GM18519 (cell line): Measurements from ENCODE around the gene LIMS3.
"Not testable (repeated sequence)": the region's sequence is repeated elsewhere in the genome, so short reads cannot be mapped to it uniquely, and the experiment has no call there.

Experiments
- ATAC-seq: cut with Tn5 transposase; IDR thresholded peaks from one replicate; pipeline ENCODE4 v1.9.1; 2021; ENCODE audit warnings: mild to moderate bottlenecking, moderate library complexity; ENCODE audit not compliant: unreplicated experiment, low FRiP score

LIMS3 gene

DNA sequence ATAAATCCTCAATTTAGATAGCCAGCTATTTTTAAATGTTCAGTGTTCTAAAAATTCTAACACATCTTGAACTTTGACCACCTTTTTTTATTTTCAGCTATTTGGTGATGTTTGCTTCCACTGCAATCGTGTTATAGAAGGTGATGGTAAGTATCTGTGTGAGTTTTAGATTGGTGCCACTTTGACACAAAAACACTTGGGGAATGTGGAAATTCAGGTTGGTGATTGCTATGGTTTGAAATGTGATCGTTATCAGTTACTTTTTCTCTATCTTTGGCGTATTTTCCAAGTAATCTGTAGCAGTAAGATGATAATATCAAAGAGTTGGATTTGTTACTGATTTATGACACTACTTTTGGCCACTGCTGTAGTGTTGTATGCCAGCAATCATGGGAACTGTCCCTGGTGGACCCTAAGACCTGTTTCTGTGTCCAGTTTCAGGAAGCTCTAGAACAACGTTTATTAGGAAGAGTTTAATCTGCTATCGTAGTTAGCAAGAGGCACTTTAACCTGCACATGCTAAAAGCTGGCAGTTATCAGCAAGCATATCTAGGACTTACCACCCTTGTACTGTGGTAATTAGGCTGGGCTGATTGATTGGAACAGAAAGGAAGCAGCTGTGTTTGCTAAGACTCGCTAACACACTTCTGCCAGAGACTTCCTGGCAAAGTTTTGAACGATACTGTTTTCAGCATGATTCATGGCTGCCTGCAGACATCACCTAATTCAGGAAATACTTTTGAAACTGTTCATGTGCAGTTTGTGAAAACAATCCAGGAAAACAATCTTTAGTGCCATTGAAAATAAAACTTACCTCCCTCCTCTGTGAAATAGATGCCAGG lies 23.3 kb downstream of the LIMS3 start:
- not testable (repeated sequence) for ATAC-seq

DNA sequence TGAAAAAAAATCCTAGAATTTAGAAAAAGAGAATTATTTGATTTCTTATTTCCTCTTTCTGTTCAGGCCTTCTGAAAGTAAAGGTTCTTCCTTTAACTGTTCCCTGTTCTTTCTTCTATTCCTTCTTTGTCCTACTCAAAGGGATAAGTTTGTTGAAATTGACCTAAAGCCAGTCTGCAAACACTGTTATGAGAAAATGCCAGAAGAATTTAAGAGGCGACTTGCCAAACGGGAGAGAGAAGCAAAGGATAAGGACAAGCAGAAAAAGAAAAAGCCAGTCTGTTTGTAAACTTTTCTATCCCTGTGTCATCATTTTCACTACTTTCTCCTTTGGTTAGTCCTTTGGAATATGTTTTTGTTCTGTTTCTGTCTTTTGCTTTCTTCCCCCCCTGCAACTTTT lies 26.0 kb downstream of the LIMS3 start:
- ATAC-seq, result not testable (repeated sequence)

DNA sequence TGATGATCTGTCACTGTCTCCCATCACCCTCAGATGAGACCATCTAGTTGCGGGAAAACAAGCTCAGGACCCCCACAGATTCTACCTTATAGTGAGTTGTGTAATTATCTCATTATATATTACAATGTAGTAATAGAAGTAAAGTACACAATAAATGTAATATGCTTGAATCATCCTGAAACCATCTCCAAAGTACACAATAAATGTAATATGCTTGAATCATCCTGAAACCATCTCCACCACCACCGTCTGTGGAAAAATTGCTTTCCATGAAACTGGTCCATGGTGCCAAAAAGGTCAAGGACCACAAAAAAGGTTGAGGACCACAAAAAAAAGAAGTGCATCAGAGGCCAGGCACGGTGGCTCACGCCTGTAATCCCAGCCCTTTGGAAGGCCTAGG lies 29.3 kb downstream of the LIMS3 start:
- ATAC-seq, result not testable (repeated sequence)

DNA sequence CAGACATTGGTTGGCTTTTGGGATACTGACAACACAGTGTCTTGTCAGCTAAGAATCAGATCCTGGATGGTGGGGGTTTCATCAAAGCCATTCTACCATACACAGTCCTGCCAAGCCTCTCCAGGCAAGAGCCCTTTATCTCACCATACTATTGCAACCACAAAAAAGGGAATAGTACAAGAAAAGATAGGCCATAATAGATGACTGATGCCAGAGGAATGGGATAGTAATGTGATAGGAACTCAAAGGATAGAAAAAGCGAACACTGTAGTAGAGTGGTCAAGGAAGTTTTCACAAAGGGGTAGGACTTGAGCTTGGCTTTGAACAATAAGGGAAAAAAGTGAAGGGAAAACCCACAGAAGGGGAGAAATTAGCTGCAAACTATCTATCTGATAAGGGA lies 30.7 kb downstream of the LIMS3 start:
- ATAC-seq, result not testable (repeated sequence)

DNA sequence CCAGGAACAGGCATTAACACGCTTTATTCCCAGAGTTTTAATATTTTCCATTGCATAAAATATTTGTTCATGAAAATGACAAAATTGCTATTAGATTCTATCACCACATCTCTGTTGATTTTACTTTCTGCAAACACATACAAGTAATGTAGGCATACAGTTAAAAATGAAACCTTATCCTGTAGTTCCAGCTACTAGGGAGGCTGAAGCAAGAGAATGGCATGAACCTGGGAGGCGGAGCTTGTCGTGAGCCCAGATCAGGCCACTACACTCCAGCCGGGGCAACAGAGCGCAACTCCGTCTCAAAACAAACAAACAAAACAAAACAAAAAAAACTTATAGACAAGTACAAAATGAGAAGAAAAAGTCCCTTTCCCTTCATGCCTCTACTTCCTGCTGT lies 38.0 kb downstream of the LIMS3 start:
- ATAC-seq, result not testable (repeated sequence)

DNA sequence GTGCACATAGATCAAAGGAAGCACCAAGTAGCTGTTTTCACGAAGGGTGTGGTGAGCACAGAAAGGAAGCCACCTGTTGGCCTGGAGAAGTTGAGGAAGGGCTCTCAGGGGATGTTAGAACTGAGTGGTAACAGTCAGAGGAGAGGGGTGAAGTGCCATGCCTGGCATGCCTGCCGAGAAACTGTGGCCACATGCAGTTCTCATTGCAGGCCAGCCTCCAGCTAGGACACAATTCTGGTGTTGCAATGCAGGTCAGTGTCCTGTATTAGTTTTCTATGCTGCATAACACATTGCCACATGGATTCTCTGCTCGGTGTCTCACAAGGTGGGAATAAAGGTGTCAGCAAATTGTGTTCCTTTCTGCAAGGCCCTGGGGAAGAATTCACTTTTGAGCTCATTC lies 46.9 kb downstream of the LIMS3 start:
- not testable (repeated sequence) for ATAC-seq

DNA sequence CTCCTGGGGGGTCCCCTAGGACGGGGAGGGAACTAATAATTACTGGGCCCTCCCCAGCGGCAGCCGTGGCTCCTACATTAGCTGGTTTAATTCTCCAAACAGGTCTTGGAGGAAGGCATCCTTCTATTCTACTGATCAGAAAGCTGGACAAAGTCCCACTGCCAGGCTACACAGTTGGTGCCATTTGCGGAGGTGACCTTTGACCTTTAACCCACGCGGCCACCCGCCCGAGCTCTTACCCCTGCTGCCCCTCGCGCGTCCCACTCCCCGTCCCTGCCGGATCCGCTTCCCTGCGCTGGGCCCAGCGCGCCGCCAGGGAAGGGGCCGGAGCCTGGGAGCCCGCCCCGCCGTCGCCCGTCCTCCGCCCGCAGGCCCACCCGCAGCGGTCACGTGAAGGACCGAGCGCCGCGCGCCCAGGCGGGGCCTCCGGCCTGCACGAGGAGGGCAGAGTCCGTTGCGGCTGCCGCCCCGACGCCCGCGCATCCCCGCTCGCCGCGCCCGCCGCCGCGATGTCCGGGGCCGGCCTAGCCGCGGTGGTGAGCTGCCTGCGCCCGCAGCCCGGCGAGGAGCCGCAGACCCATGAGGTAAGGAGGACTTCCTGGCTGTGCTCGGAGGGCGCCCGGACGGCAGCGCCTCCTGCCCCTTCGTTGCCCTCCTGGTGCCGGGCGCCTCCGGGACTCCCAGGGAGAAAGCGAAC lies 48.9 kb downstream of the LIMS3 start:
- ATAC-seq, result not testable (repeated sequence)

DNA sequence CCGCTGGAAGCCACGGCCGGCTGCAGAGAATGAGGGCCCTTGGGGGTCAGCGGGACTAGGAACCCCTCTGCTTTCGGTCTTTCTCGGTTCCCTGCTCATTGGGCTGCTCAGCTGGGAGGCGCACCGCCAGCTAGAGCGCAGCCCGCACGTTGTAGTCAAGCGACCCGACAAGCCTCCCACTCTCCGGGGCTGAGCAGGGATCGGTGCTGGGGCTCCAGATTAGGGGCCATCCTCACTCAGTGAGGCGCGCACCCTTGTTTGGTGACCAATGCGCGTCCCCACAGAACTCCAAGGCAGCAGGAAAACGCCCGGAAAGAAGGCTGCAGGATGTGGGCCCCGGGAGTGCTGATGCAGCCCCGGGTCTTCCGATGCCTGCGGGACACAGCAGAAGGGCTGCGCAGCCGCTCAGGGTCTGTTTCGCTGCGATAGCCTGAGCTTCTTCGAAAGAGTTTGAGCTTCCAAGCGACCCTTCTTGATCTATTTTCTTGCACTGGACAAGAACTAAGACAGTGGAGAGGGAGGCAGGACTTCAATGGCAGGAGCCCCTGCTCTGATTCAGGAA lies 49.6 kb downstream of the LIMS3 start:
- not testable (repeated sequence) for ATAC-seq

DNA sequence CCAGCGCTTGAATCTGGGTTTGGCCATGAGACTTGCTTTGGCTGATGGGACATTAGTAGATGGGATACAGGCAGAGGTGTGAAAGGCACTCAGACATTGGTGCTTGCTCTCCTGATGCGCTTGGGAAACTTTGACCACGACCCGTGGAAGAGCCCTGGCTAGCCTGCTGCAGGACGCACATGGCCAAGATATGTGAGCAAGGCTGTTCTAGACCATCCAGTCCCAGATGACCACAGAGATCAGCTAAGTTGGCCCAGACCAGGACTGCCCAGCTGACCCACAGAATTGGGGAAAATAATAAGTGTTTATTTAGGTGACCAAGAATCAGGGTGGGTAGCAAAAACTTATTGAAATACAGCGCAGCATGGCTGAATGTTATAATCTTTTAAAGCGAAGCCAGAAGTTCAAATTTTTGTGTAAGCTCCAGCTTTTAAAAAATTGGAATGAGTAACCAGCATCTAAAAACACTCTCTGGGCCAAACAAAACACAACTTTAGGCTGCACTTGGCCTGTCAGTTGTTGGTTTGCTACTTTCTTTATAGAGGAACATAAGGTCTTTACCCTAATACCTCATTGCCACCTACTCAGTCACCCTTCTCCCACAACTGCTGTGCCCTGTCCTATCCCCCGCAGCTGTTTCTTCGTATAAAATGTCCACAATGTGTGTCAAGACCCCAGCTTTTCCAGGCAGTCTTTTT lies 51.8 kb downstream of the LIMS3 start:
- ATAC-seq, result not testable (repeated sequence)

DNA sequence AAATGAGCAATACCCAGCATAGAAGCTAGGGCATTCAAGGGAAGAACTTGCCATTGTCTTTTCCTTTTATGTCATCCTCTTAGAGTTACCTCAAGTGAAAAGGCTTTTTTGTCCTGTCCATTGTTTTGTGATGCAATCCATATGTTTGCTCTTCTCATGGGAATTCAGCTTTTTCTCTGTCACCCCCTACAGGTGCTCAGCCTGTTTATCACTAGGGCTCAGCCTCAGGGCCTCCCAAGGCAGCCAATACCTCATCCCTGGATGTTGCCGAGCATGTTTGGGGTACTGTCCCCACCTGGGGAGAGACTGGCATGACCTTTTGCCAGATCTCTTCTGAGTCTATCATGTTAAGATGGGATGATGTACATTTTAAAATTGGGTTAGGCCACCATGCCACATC lies 65.5 kb downstream of the LIMS3 start:
- not testable (repeated sequence) for ATAC-seq

DNA sequence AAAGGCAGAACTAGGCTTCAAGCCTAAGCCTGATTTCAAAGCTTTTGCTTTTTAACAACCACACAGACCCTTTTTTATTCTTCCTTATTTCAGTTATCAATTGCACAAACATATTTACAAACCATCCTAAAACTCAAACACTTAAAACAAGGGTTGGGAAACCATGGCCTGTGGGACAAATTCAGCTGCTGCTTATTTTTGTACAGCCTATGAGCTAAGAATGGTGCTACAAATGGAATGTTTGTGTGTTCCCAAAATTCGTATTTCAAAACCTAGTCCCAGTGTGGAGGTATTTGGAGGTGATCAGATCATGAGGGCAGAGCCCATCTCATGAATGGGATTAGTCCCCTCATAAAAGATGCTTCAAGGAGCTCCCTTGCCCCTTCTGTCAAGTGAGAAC lies 67.0 kb downstream of the LIMS3 start:
- ATAC-seq, result not testable (repeated sequence)

DNA sequence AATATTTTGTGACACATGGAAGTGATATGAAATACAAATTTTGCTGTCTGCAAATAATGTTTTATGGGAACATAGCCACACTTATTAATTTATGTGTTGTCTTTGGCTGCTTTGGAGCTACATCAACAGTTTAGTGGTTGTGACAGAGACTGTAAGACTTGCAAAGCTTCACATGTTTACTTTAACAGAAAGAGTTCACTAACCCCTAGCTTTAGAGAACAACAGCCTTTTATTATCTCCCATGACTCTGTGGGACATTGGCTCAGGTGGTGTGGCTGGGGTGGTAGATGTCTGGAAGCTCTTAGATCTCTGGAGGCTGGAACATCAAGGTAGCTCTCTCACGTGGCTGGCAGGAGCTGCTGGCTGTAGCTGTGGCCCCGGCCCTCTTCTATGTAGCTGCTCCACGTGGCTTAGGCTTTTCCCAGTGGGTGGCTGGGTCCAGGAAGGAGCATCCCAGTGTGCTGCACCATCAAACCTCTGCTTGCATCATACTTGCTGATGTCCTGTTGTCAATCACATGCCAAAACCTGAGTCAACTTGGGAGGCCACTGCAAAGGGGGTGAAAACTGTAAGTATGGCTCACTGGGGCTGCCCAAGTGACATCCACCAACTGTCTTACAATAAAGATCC lies 67.7 kb downstream of the LIMS3 start:
- not testable (repeated sequence) for ATAC-seq

DNA sequence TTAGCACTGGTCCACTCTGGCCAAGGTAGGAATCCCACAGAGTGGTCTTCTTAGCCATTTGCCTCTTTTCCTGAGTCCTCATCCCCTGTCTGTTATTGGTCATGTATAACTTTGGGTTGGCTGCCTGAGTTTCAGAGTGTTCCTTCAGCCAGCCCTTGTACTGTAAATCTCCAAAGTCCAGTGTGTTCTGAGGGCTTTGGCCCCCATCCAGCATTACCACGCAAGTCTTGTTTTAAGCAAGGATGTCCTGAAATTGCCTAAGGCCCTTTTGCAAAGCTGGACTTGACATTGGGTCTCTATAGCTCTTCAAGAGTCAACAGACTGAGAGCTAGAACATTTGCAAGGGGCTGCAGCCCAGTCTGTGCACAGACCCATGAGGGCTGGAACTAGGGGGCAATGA lies 68.4 kb downstream of the LIMS3 start:
- ATAC-seq, result not testable (repeated sequence)

DNA sequence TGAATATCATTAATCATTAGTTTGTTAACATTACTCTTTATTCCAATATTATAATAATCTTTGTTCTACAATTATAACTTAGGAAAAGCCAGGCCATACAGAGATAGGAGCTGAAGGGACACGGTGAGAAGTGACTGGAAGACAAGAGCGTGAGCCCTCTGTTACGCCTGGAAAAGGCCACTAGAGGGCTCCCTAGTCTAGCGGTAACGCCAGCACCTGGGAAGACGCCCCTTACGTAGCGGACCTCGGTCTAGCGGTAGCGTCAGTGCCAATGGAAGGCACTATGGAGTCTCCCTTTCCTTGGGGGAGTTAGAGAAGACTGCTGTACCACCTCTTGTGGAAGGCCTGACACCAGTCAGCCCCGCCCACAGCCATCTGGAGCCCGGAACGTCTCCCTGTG lies 71.4 kb downstream of the LIMS3 start:
- ATAC-seq, result not testable (repeated sequence)

DNA sequence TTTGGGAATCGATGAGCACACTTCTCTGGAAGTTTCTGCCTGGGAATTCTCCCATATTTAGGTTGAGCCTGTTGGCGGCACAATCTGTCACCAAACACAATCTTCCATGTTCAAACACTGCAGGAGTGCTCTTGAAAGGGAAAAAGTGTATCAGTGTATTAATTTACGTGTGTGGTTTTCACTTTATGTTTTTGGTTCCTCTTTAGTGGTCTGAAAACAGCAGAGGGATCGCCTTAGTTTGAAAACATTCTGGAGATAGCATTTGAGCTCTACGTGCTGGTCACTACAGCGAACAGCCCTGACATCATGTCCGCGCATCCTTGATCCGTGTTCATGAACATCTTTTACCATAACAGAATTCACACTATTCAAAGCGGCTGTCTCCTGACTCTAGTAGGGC lies 73.2 kb downstream of the LIMS3 start:
- ATAC-seq, result not testable (repeated sequence)
